ENCODE measurements around the gene PLXNA3. TPM values are rescaled to one million over a fixed set of nuclear protein-coding genes. Genes with fewer than 3 reads are reported as not detected.

The PLXNA3 gene
- total RNA-seq, 1 experiment from 2014 or later: 36.3 TPM

- Histone ChIP-seq H2BK12ac (ENCODE audit: insufficient read length, low read depth, low read length) (no peak overlapping the region), H2BK15ac (ENCODE audit: low read depth, low read length) (no peak overlapping the region), H3K9ac (ENCODE audit: extremely low read depth, insufficient read length, low read length) (no peak overlapping the region), H3K4ac (ENCODE audit: low read depth, low read length) (no peak overlapping the region), H4K8ac (replicated peaks; ENCODE audit: insufficient read length, low read depth, low read length) (no peak overlapping the region), H4K91ac (ENCODE audit: insufficient read length, low read depth, low read length) (no peak overlapping the region), H3K14ac (ENCODE audit: insufficient read depth, low read length) (no peak overlapping the region), H2BK120ac (ENCODE audit: low read depth, low read length, poor library complexity, severe bottlenecking) (no peak overlapping the region), H3K23ac (ENCODE audit: insufficient read length, low read depth, low read length) (no peak overlapping the region), H2BK20ac (ENCODE audit: low read depth, low read length, poor library complexity, severe bottlenecking) (no peak overlapping the region), H3K23me2 (ENCODE audit: insufficient read length, low read depth, low read length, poor library complexity, severe bottlenecking) (no peaks in the 10 kb centered on the region), H3K9me3 (ENCODE audit: control insufficient read depth, low read depth, low read length) (peaks cover 33% of the 10 kb centered on the region), H3K4me2 (ENCODE audit: insufficient read depth, insufficient read length, low read length) (no peak overlapping the region), H3K56ac (ENCODE audit: insufficient read length, low read depth, low read length) (no peak overlapping the region), H2AK5ac (ENCODE audit: insufficient read length, low read length) (no peak overlapping the region), H2BK5ac (ENCODE audit: insufficient read length, low read length) (no peak overlapping the region), H3K79me1 (ENCODE audit: insufficient read depth, low read depth, low read length, poor library complexity, severe bottlenecking) (no peaks in the 10 kb centered on the region), H4K20me1 (ENCODE audit: control insufficient read depth, insufficient read depth, insufficient read length) (no peaks in the 10 kb centered on the region), H3K27me3 (ENCODE audit: insufficient read depth, low read length) (no peaks in the 10 kb centered on the region), H3K18ac (ENCODE audit: insufficient read length, low read depth, low read length) (no peak overlapping the region), H3K4me1 (ENCODE audit: insufficient read depth, low read length) (no peaks in the 10 kb centered on the region), H3T11ph (ENCODE audit: low read length) (no peak overlapping the region), H4K5ac (ENCODE audit: insufficient read length, low read depth, low read length) (no peak overlapping the region), H2AFZ (ENCODE audit: low read length) (no peak overlapping the region), H3K27ac (ENCODE audit: insufficient read length, low read depth, low read length) (no peak overlapping the region), H3K79me2 (ENCODE audit: insufficient read depth, low read length) (no peaks in the 10 kb centered on the region)
- TF ChIP-seq CTCF (conservative IDR thresholded peaks at IDR 0.05): no peak
- Mint-ChIP-seq H3K4me1 (peaks cover 7 to 22% of the 10 kb centered on the region in 2 experiments), H3K36me3 (ENCODE audit: insufficient read depth in 1 of 3, low read depth in 3 of 3) (peaks cover 15 to 47% (median 43%) of the 10 kb centered on the region in 3 experiments), H3K27ac (no peak overlapping the region), H3K27me3 (ENCODE audit: low read depth) (no peaks in the 10 kb centered on the region), H3K4me3 (no peak overlapping the region), H3K9me3 (peaks cover 71 to 83% of the 10 kb centered on the region in 2 experiments)
- no CpG with 5 or more reads among the region's 8 CpGs for WGBS (ENCODE audit: extremely low coverage, insufficient read length, low lambda C conversion rate)
- DNase-seq: no peak
Measured at GRCh38 chrX:154432210-154432609, 25.9 kb upstream of the PLXNA3 start.
